ENCODE results near the gene DNM3.

DNA sequence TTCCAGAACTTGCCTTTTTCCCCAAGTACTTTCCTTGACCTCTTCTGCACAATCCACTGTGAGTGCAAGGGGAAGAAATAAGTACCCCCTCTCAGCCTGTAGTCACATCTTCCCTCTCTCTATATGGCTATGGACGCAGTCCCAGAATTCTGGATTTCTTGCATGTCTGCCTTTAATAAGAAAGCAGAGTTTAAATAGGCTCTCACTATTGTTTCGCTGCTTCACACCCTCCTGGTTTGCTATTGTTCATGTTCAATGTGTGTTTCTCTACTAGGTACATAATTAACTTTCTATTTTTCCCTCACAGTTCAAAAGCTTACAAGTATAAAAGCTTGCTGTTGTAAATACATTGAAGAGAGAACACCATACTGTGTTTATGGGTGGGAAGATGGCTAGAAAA, 397.7 kb downstream of the DNM3 start:
- TF ChIP-seq, protein P1, sequence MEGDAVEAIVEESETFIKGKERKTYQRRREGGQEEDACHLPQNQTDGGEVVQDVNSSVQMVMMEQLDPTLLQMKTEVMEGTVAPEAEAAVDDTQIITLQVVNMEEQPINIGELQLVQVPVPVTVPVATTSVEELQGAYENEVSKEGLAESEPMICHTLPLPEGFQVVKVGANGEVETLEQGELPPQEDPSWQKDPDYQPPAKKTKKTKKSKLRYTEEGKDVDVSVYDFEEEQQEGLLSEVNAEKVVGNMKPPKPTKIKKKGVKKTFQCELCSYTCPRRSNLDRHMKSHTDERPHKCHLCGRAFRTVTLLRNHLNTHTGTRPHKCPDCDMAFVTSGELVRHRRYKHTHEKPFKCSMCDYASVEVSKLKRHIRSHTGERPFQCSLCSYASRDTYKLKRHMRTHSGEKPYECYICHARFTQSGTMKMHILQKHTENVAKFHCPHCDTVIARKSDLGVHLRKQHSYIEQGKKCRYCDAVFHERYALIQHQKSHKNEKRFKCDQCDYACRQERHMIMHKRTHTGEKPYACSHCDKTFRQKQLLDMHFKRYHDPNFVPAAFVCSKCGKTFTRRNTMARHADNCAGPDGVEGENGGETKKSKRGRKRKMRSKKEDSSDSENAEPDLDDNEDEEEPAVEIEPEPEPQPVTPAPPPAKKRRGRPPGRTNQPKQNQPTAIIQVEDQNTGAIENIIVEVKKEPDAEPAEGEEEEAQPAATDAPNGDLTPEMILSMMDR (IDR thresholded peaks at IDR 0.05), result no peak
- no peak for TF ChIP-seq EZH2 (IDR thresholded peaks at IDR 0.05)
- no peak for TF ChIP-seq EZH2phosphoT487 (IDR thresholded peaks at IDR 0.05)

Measured in neural progenitor cell (in vitro differentiated cells).